Esophagus squamous epithelium (tissue), 4 donors: ENCODE measurements around the gene AKR1C2.

Source experiments
- CTCF ChIP-seq, 6 experiments: fragments of 450-650 bp in 4 of 6; fragments of 200-600 bp in 2 of 6; sonication (generic) in 2 of 6; IDR thresholded peaks; one replicate each; pipeline ENCODE4 v1.5.1; 2016 to 2019; ENCODE audit warnings: antibody characterized with exemption in 6 of 6, mild to moderate bottlenecking in 4 of 6, moderate library complexity in 4 of 6
- POLR2A ChIP-seq, 4 donors: fragments of 450-650 bp; IDR thresholded peaks; one replicate each; pipeline ENCODE4 v1.6.1; 2017; ENCODE audit warnings: antibody characterized with exemption in 4 of 4, mild to moderate bottlenecking in 4 of 4, moderate library complexity in 3 of 4

- no peak for TF ChIP-seq CTCF (IDR thresholded peaks at IDR 0.05)
- TF ChIP-seq POLR2A (IDR thresholded peaks at IDR 0.05) = no peak
Observed at GRCh38 chr10:4945766-4946717, 57.6 kb downstream of the AKR1C2 start.
